NB4 (cell line): ENCODE measurements around the gene ASB6.

ENCODE experiments used
- CTCF ChIP-seq: IDR thresholded peaks from one replicate; pipeline ENCODE4 v1.5.1; 2012; ENCODE audit warnings: low read depth, low read length
- MAX ChIP-seq: IDR thresholded peaks from 2 replicates; pipeline ENCODE4 v1.6.1; 2011; ENCODE audit warnings: low read depth, low read length
- MYC ChIP-seq: IDR thresholded peaks from 2 replicates; pipeline ENCODE4 v1.6.1; 2011; ENCODE audit warnings: low read depth, low read length
- POLR2A ChIP-seq: IDR thresholded peaks from 2 replicates; pipeline ENCODE4 v1.6.1; 2011; ENCODE audit warnings: mild to moderate bottlenecking; ENCODE audit not compliant: insufficient read length; ENCODE audit errors: extremely low read depth

- TF ChIP-seq CTCF (no peak), MAX (no peak), POLR2A (no peak), MYC (no peak)
These were observed 32.3 kb upstream of the ASB6 start for GRCh38 chr9:129674229-129674628.
